Gastrocnemius medialis (tissue), 4 donors: ENCODE data around the gene GREB1. TPM values are rescaled to one million over a fixed set of nuclear protein-coding genes. Genes with fewer than 3 reads are reported as not detected.

ENCODE experiments used
- ATAC-seq, 2 donors: fragments of 150-250 bp; one replicate each; pipeline ENCODE4 v1.9.1; 2016
- DNase-seq, 2 donors: peaks; one replicate each; pipeline ENCODE4 v3.0.0-alpha.2; 2019
- H3K27ac ChIP-seq, 4 donors: fragments of 200-600 bp; sonication (generic); 1 replicate in 1 of 4; 2 replicates in 3 of 4; pipeline ENCODE4 v1.5.1; 2016 to 2018; ENCODE audit warnings: mild to moderate bottlenecking in 2 of 4, moderate library complexity in 1 of 4
- H3K27me3 ChIP-seq, 3 donors: fragments of 200-600 bp; sonication (generic) in 2 of 3; 1 replicate in 1 of 3; 2 replicates in 2 of 3; pipeline versions ENCODE4 v1.5.1 to v1.6.0; 2016 to 2019; ENCODE audit warnings: mild to moderate bottlenecking in 1 of 3, moderate library complexity in 1 of 3
- H3K36me3 ChIP-seq, 2 donors: fragments of 200-600 bp; sonication (generic) in 1 of 2; one replicate each; pipeline ENCODE4 v1.5.1; 2017 to 2018
- H3K4me1 ChIP-seq, 2 donors: fragments of 200-600 bp; sonication (generic) in 1 of 2; one replicate each; pipeline ENCODE4 v1.5.1; 2016 to 2017; ENCODE audit warnings: mild to moderate bottlenecking in 2 of 2
- H3K4me3 ChIP-seq, 4 donors: fragments of 200-600 bp; sonication (generic) in 3 of 4; 1 replicate in 1 of 4; 2 replicates in 3 of 4; pipeline ENCODE4 v1.5.1; 2016 to 2019; ENCODE audit warnings: mild to moderate bottlenecking in 2 of 4
- H3K9me3 ChIP-seq, 3 donors: fragments of 200-600 bp; sonication (generic) in 2 of 3; 1 replicate in 1 of 3; 2 replicates in 2 of 3; pipeline ENCODE4 v1.5.1; 2016 to 2019
- CTCF ChIP-seq, 5 experiments: fragments of 450-650 bp in 3 of 5; fragments of 200-600 bp in 2 of 5; sonication (generic) in 2 of 5; IDR thresholded peaks in 4 of 5; conservative IDR thresholded peaks in 1 of 5; 1 replicate in 4 of 5; 2 replicates in 1 of 5; pipeline ENCODE4 v1.5.1; 2016 to 2019; ENCODE audit warnings: antibody characterized with exemption in 5 of 5, mild to moderate bottlenecking in 3 of 5, moderate library complexity in 3 of 5
- POLR2A ChIP-seq, 2 donors: fragments of 450-650 bp; IDR thresholded peaks; one replicate each; pipeline ENCODE4 v1.6.1; 2017; ENCODE audit warnings: antibody characterized with exemption in 2 of 2, mild to moderate bottlenecking in 2 of 2, moderate library complexity in 2 of 2
- in situ Hi-C, 4 donors: fragments of 200-750 bp; cut with MboI; loops; one replicate each; pipeline versions ENCODE4 v1.15.0 to v1.8.0; 2017; ENCODE audit warnings: low sequenced_read_pairs in 4 of 4
- intact Hi-C: fragments of 100-400 bp; cut with DNase I; formaldehyde crosslinking; loops from one replicate; pipeline ENCODE4 v1.15.1; 2023; ENCODE audit warnings: low total_unique reads
- microRNA-seq, 2 donors: library from miRNA; unstranded; fragments of <30 nt; microRNA quantifications; one replicate each; pipeline ENCODE4, GENCODE V29; 2016; ENCODE audit warnings: borderline replicate concordance in 2 of 2
- total RNA-seq, 4 donors: library from RNA; depleted of rRNA; stranded (reverse); fragments of >200 nt; gene quantifications; one replicate each; pipeline versions ENCODE4 v1.1.0 to v1.2.3, GENCODE V29; 2016

Gene GREB1
- total RNA-seq, 4 donors from 2014 or later = 1.7 to 9.3 (median 2.6) TPM

GRCh38 chr2:11688222-11689069 lies 154.6 kb downstream of the GREB1 start:
- peak; percentile 70 to 74 for ATAC-seq
- no peaks in the 10 kb centered on the region for H3K27me3 ChIP-seq
- TF ChIP-seq CTCF (IDR thresholded peaks at IDR 0.05 in 4 of 5, conservative IDR thresholded peaks at IDR 0.05 in 1 of 5) (peak; percentile 85 to 93 (median 86)), POLR2A (IDR thresholded peaks at IDR 0.05) (peak; percentile 25 to 38)
- in situ Hi-C loops = loop anchor here (10.0 to 25.0 kb wide), 4 partner anchors 94 to 201 kb away; no protein-coding TSS in a partner anchor
- peak overlapping the region; percentile 30 to 38 (median 36) for H3K4me3 ChIP-seq
- peaks cover 65 to 71% of the 10 kb centered on the region in 2 donors for H3K4me1 ChIP-seq
- H3K9me3 ChIP-seq = no peaks in the 10 kb centered on the region
- DNase-seq = peak; percentile 79 to 92
- H3K27ac ChIP-seq = peak overlapping the region; percentile 92 to 100 (median 93)
- intact Hi-C loops = loop anchor here (1.0 kb wide), 3 partner anchors 9 to 91 kb away; partner anchors contain the start of gene LPIN1
- no peaks in the 10 kb centered on the region for H3K36me3 ChIP-seq

GRCh38 chr2:11691076-11691660 lies 157.3 kb downstream of the GREB1 start:
- no peak for ATAC-seq
- in situ Hi-C loops = loop anchor here (5.0 to 25.0 kb wide), 5 partner anchors 51 to 204 kb away; partner anchors contain the start of gene LPIN1 (in 1 of the 4)
- peak overlapping the region; percentile 92 to 100 (median 93) for H3K27ac ChIP-seq
- H3K4me1 ChIP-seq = peaks cover 59% of the 10 kb centered on the region in 2 donors
- no peaks in the 10 kb centered on the region for H3K9me3 ChIP-seq
- intact Hi-C loops = loop anchor here (10.0 kb wide), 1 partner anchor 846 kb away; no protein-coding TSS in a partner anchor
- H3K4me3 ChIP-seq = no peak overlapping the region
- no peaks in the 10 kb centered on the region for H3K36me3 ChIP-seq
- TF ChIP-seq CTCF (IDR thresholded peaks at IDR 0.05 in 4 of 5, conservative IDR thresholded peaks at IDR 0.05 in 1 of 5) (no peak), POLR2A (IDR thresholded peaks at IDR 0.05) (no peak)
- no peak for DNase-seq
- no peaks in the 10 kb centered on the region for H3K27me3 ChIP-seq

Small RNA genes within 50 kb of the gene (microRNA-seq; reads per million reads assigned to microRNA genes)
- gene MIR4429 = 0 reads per million in 2 donors

Other genes starting within 250 kb of the GREB1 start
- 10 to 100 TPM; 42.0 to 85.4 (median 70.7) TPM for gene ROCK2, start 189.4 kb upstream of the GREB1 start, total RNA-seq
- 10 to 100 TPM; 29.4 to 46.1 (median 36.2) TPM for gene E2F6, start 67.9 kb upstream of the GREB1 start, total RNA-seq
- gene NTSR2, start 136.2 kb downstream of the GREB1 start, total RNA-seq = under 1 TPM in 2 of 4 donors, not detected in 2; 0.62 to 0.85 TPM
- gene LPIN1, start 212.6 kb downstream of the GREB1 start, total RNA-seq = 100 to 1,000 TPM; 292 to 606 (median 472) TPM